ENCODE data around the gene LMF1. TPM values are rescaled to one million over a fixed set of nuclear protein-coding genes. Genes with fewer than 3 reads are reported as not detected.

Gene LMF1
- total RNA-seq, 1 donor from 2014 or later: 2.1 TPM

- no peaks in the 10 kb centered on the region for H3K36me3 ChIP-seq (ENCODE audit: control insufficient read depth, insufficient read depth, low read length)
- no peaks in the 10 kb centered on the region for H3K27me3 ChIP-seq (ENCODE audit: control insufficient read depth, insufficient read depth, low read length)
- TF ChIP-seq, protein P1, sequence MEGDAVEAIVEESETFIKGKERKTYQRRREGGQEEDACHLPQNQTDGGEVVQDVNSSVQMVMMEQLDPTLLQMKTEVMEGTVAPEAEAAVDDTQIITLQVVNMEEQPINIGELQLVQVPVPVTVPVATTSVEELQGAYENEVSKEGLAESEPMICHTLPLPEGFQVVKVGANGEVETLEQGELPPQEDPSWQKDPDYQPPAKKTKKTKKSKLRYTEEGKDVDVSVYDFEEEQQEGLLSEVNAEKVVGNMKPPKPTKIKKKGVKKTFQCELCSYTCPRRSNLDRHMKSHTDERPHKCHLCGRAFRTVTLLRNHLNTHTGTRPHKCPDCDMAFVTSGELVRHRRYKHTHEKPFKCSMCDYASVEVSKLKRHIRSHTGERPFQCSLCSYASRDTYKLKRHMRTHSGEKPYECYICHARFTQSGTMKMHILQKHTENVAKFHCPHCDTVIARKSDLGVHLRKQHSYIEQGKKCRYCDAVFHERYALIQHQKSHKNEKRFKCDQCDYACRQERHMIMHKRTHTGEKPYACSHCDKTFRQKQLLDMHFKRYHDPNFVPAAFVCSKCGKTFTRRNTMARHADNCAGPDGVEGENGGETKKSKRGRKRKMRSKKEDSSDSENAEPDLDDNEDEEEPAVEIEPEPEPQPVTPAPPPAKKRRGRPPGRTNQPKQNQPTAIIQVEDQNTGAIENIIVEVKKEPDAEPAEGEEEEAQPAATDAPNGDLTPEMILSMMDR (IDR thresholded peaks at IDR 0.05; ENCODE audit: insufficient read depth, low read length, severe bottlenecking): no peak
- no peak overlapping the region for H3K4me3 ChIP-seq (ENCODE audit: low read depth, low read length)
- DNase-seq (ENCODE audit: low read depth) (no peak), FAIRE-seq (no peak)
Measured at GRCh38 chr16:878886-879285, 91.9 kb downstream of the LMF1 start.

DNA sequence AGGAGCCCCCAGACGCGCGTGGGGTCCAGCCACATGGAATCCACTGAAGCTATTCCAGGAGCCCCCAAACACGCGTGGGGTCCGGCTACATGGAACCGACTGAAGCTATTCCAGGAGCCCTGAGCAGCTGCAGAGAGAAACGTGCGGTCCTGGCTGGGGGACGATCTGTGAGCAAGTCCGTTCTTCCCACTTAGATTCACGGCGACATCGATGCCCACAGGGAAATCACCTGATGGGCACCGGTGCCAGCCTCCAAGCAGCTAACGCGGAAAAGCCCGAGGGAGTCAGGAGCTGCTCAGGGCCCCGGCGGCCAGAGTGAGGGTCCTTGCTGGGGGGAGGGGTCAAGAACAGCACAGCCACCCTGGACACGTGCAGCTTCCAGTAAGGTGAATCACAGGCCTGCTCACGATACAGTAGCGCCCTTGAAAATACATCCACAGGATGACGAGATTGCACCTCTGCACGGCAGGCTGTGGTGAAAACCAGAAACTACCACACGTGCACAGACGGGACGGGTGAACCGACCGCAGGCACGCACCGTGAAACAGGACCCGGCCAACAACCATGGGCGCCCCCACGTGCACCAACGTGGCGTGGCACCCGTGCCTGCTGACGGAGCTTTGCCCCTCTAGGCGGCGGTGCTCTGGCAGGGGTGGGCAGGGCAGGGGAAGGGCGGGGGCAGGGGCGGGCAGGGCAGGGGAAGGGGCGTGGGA is 92.6 kb downstream of the LMF1 start:
- no peak overlapping the region for H3K4me3 ChIP-seq (ENCODE audit: low read depth, low read length)
- no peaks in the 10 kb centered on the region for H3K27me3 ChIP-seq (ENCODE audit: control insufficient read depth, insufficient read depth, low read length)
- no peaks in the 10 kb centered on the region for H3K36me3 ChIP-seq (ENCODE audit: control insufficient read depth, insufficient read depth, low read length)
- FAIRE-seq (no peak), DNase-seq (ENCODE audit: low read depth) (no peak)
- TF ChIP-seq, protein P1 (IDR thresholded peaks at IDR 0.05; ENCODE audit: insufficient read depth, low read length, severe bottlenecking): no peak

DNA sequence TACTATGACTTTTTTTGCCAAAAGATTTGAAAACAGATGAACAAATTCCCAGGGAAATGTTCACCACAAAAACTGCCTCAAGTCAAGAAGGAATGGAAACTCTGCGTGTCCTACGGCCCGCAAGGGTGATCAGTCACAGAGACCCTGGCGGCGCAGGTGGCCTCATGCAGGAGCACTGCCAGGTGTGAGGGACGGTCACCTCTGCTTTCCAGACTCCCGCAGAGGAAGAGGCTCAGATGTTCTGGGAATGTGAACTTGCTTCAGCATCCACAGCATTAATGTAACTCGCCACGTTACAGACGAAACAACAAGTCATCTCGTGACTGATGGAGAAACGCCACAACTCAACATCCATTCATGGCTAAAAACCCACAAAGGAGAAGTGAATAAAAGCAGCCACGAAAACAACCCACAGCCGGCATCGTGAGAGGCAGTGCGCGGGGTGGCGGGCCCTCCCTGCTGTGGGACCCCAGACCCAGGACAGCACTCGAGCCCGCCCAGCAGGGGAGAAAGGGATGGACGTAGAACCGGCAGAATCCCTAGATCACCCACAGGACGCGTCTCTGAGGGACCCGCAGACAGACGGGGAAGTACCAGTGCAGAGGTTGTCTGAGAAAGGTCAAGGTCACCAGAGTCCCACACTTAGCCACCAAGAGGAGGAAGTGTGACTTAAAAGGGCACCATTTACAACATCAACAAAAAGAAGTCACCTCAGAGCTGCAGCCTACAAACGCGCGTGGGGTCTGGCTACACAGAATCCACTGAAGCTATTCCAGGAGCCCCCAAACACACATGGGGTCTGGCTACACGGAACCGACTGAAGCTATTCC is 93.3 kb downstream of the LMF1 start:
- TF ChIP-seq, protein P1 (IDR thresholded peaks at IDR 0.05; ENCODE audit: insufficient read depth, low read length, severe bottlenecking): no peak
- Histone ChIP-seq H3K36me3 (ENCODE audit: control insufficient read depth, insufficient read depth, low read length) (no peaks in the 10 kb centered on the region), H3K4me3 (ENCODE audit: low read depth, low read length) (no peak overlapping the region), H3K27me3 (ENCODE audit: control insufficient read depth, insufficient read depth, low read length) (no peaks in the 10 kb centered on the region)
- FAIRE-seq (no peak), DNase-seq (ENCODE audit: low read depth) (no peak)

DNA sequence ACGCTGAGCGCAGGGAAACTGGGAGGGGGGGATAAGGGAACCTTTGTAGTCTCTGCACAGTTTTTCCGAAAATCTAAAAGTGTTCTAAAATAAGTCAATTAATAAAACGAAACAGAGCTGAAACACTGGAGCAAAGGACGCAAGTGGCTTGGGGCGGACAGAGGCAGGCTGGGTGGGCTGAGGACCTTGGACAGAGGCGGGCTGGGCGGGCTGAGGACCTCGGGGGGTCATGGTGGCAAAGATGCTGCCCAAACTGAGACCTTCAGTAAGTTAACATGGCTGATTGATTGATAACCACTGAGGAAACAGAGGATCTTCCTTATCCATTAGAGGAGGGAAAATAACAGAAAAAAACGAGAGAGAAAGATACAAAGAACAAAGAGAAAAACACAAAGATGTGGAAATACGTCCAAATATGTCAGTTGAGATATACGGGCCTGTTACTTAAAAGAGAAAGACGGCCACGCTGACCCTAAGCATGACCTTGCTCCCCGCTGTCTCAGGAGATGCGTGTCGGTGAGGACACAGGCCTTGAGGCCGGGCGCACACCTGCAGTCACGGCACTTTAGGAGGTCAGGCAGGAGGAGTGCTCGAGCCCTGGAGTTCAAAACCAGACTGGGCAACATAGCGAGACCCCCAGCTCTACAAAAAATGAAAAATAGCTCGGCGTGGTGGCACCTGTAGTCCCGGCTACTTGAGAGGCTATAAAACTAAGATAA is 94.1 kb downstream of the LMF1 start:
- TF ChIP-seq, protein P1 (IDR thresholded peaks at IDR 0.05; ENCODE audit: insufficient read depth, low read length, severe bottlenecking): no peak
- Histone ChIP-seq H3K4me3 (ENCODE audit: low read depth, low read length) (no peak overlapping the region), H3K36me3 (ENCODE audit: control insufficient read depth, insufficient read depth, low read length) (no peaks in the 10 kb centered on the region), H3K27me3 (ENCODE audit: control insufficient read depth, insufficient read depth, low read length) (no peaks in the 10 kb centered on the region)
- FAIRE-seq (no peak), DNase-seq (ENCODE audit: low read depth) (no peak)

DNA sequence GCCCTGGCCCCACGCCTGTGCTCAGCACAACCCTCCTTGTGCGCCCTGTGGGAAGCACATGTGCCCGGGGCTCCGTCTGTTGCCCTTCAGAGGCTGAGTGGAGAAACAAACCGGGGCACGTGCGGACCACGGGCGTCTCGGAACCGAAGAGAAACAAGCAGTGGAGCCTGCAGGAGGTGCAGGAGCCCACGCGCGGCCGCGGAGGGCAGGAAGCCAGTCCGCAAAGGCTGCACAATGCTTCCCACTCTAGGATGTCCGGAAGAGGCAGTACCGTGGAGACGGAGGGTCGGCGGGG is 94.8 kb downstream of the LMF1 start:
- no peaks in the 10 kb centered on the region for H3K27me3 ChIP-seq (ENCODE audit: control insufficient read depth, insufficient read depth, low read length)
- H3K4me3 ChIP-seq (ENCODE audit: low read depth, low read length): no peak overlapping the region
- TF ChIP-seq, protein P1 (IDR thresholded peaks at IDR 0.05; ENCODE audit: insufficient read depth, low read length, severe bottlenecking): no peak
- no peak for DNase-seq (ENCODE audit: low read depth)
- no peaks in the 10 kb centered on the region for H3K36me3 ChIP-seq (ENCODE audit: control insufficient read depth, insufficient read depth, low read length)
- no peak for FAIRE-seq
